NCI-H226 (cell line): ENCODE data around the gene GALNT14.
"Not testable (repeated sequence)": the region's sequence is repeated elsewhere in the genome, so short reads cannot be mapped to it uniquely, and the experiment has no call there.

Source experiments
- DNase-seq: peaks from one replicate; pipeline ENCODE4 v3.0.0-alpha.2; 2015

The GALNT14 gene

GRCh38 chr2:31138037-31138962 lies at the start of gene GALNT14:
GALNT14 (minus strand) TSS chr2:31138440; CDS start chr2:31138086, 354 bp downstream.
- peak; percentile 23 for DNase-seq

GRCh38 chr2:31187166-31187565 lies 48.9 kb upstream of the GALNT14 start:
- DNase-seq = no peak

- not testable (repeated sequence) for DNase-seq
Observed at GRCh38 chr2:31183973-31184372, 45.7 kb upstream of the GALNT14 start.

- DNase-seq = no peak
Observed at GRCh38 chr2:31176742-31177141, 38.5 kb upstream of the GALNT14 start.

- DNase-seq = no peak
Observed at GRCh38 chr2:31171142-31171541, 32.9 kb upstream of the GALNT14 start.

- peak; percentile 10 for DNase-seq
Observed at GRCh38 chr2:31170071-31170698, 31.9 kb upstream of the GALNT14 start.

- no peak for DNase-seq
Observed at GRCh38 chr2:31168291-31168690, 30.1 kb upstream of the GALNT14 start.

DNA sequence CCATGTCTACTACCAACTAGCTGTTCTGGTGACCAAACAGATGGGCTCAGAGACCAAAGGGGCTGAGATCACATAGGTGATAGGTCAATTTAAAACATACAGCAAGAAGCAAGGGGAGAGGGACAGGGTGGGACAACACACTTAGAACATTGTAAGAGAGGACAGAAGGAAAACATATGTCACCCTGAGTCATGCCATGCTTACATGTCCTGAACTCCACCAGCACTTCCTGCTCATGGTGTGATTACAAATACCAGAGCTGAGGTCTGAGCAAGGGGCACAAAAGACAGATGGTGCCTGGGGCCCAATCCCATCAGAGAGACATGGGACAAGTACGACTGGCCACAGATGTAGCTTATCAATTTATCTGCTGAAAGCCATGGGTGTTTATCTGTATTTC lies 28.7 kb upstream of the GALNT14 start:
- no peak for DNase-seq

DNA sequence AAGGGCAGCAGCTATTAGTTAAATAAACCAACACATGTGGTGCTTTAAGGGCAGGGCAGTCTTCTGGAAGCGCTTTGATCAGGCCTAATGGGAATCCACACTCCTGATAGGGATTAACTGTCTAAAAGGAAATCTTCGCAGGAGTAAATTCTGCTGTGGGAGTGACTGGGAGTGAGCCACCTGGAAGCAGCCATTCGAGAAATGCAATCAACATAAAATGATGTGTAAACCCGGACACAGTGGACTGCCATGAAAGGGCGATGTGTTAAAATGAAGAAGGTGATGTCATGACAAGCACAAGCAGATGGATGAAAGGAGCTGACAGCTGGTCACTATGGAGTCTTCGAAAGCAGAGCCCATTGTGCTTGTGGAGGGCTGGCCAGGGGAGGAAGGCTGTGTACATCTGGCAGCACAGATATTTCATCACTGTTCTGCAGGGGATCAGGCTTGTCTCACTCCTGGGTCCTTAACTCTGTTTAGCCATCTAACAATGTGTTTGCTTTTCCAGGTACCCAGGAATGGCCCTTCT lies 24.8 kb upstream of the GALNT14 start:
- DNase-seq = no peak

DNA sequence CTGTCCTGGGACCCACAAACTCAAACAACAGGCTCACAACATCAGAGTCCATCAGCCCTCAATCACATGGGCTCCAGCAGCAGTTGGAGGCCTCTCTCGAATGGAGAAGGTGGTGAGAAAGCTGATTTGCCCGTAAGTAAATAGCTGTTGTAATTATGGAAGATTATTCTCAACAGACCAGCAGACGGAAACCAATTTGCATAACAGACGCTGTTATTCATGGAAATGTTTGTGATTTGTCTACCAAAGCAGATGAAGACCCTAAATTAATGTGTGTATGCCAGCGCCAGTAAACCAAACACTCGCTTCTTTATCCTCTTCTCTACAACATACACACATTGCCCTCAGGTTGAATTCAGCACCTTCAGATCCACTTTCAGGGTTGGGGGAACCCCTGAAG lies 23.4 kb upstream of the GALNT14 start:
- no peak for DNase-seq

GRCh38 chr2:31151501-31151900 lies 13.3 kb upstream of the GALNT14 start:
- no peak for DNase-seq

DNA sequence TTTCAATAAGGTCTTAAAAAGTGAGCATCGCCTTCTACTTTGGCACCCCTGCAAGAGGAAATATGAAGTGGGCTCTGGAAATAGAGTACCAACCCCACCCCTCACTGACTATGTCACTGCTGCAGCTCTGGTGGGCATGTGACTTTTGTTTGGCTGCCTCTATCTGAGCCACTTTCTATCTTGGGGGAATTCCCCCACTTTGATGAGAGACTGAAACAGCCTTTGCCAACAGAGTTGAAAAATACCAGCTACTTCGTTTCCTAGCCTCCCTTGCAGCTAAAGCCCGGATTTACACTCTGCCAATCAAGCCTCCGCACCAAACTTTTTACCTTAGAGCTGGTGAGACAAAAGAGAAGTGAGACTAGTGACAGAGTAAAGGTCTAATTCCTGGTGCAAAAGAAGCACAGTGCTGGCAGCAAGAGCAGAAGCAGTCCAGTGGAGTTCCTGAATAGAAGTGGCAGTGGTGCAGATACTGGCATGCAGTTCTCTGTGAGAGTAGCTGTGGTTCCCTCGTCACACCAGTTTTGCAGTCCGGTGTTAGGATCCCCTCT lies 12.0 kb upstream of the GALNT14 start:
- no peak for DNase-seq

DNA sequence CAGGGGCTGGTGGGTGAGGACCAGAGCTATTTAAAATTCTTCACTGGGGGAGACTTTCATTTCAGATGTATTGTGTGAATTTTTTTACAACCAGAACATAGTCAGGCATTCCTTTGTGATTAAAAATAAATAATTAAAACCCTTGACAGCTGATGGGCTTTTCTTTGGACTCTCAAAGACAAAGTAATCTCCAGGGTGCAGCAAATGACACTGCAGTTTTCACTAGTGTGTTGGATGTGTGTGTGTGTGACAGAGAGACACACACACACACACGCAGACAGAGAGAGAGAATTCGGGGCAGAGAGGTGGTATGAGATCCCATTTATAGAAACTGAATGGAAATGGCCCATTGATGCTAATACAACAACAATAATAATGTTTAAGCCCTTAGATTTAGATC lies 10.3 kb upstream of the GALNT14 start:
- no peak for DNase-seq

DNA sequence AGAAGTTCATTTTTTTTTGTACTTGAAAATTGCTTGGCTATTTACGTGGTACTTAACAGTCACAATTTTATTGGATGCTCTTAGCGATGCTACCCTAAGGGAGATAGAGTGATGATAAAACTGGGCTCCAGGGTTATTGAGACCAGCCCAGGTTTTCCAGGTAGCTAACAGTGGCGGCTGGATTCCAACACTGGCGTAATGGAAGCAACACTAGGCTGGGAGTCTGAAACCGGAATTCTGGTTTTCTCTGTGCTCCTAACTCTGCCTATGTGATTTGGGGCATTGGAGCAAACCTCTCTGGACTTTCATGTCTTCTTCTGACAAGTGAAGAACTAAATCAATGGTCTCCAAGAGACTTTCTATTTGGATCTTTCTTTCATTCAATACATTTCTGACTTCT lies 9.4 kb upstream of the GALNT14 start:
- no peak for DNase-seq

DNA sequence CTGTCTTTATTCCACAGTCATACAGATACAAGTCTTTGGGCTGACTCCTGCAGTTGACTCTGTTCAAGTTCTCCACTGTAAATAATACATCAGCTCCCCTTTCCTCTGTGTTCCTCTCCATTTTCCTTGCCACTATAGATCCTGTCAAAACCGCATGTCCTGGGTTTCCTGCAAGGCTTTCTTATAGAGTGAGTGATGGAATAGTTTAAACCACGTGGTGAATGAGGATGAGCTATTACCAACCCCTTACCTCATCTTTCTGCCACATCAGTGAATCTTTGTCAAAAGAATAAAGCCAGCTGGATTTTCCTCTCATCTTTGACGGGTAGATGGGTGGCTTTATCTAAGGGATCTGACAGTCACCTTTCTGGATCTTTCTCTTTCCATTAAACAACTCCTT lies 3.9 kb upstream of the GALNT14 start:
- no peak for DNase-seq

GRCh38 chr2:31141443-31142085 lies 3.3 kb upstream of the GALNT14 start:
- DNase-seq = no peak

DNA sequence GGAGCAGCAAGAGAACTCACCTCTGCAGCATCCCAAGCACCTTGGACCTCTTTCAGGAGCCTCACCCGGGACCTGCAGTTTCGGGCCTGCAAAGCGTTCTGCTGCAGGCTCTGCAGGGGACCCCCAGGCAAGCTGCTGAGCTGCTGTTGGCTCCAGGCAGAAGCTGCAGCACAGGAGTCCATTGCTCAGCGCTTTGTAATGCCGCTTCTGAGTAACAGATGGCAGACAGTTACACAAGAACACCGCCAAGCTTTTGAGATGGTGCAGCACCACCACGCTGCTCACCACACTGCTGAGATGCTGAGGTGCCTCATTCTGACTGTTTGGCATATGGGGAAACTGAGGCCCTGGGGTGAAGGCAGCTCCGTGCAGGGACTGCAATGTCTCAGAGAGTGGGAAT lies 1.9 kb upstream of the GALNT14 start:
- DNase-seq = no peak

- no peak for DNase-seq
Observed at GRCh38 chr2:31139671-31140070, 1.4 kb upstream of the GALNT14 start.

GRCh38 chr2:31137211-31138036 lies 816 bp downstream of the GALNT14 start:
- no peak for DNase-seq

GRCh38 chr2:31136732-31137131 lies 1.5 kb downstream of the GALNT14 start:
- no peak for DNase-seq

DNA sequence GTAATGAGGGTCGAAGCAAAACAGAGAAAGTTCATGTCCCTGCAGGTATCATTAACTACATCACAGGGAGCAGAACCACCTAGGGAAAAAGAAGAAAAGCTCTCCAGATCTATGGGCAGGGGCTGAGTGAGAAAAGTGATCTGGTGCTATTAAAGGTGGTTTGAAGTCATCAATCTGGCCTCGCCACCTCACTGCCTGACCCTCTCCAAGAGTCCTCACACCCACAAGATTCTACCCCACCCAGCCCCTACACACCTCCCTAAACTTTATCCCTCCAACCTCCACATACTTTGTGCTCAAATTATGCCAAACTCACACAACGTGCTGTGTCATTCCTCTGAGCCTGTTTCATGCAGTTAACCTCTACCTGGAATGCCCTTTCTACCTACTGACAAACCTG lies 2.2 kb downstream of the GALNT14 start:
- no peak for DNase-seq

- DNase-seq = no peak
Observed at GRCh38 chr2:31134480-31134879, 3.8 kb downstream of the GALNT14 start.
